SK-N-SH (cell line): ENCODE measurements around the gene TESK1.

Experiments used
- CHD2 ChIP-seq: fragments of 150-350 bp; IDR thresholded peaks from 2 replicates; pipeline ENCODE4 v1.6.1; 2018; ENCODE audit warnings: low read length; ENCODE audit not compliant: partially characterized antibody
- CTCF ChIP-seq: fragments of 200-600 bp; sonication (generic); IDR thresholded peaks from 2 replicates; pipeline ENCODE4 v1.6.1; 2017; ENCODE audit warnings: antibody characterized with exemption, mild to moderate bottlenecking, moderate library complexity
- ELF1 ChIP-seq: IDR thresholded peaks from 2 replicates; pipeline ENCODE4 v1.4.0; 2012
- EP300 ChIP-seq, 2 experiments: IDR thresholded peaks; 2 replicates each; pipeline versions ENCODE4 v1.4.0 to v1.6.1; 2012; ENCODE audit warnings: borderline replicate concordance in 1 of 2, low read depth in 1 of 2, low read length in 1 of 2
- EZH2phosphoT487 ChIP-seq: fragments of 200-600 bp; sonication (generic); IDR thresholded peaks from 2 replicates; pipeline ENCODE4 v1.6.1; 2017; ENCODE audit warnings: low read depth, mixed run types, mild to moderate bottlenecking, antibody characterized with exemption, moderate library complexity, borderline replicate concordance
- GATA2 ChIP-seq: sonication (generic); formaldehyde crosslinking; IDR thresholded peaks from 2 replicates; pipeline ENCODE4 v1.5.0; 2020; ENCODE audit warnings: mild to moderate bottlenecking, missing genetic modification reagents
- JUND ChIP-seq: IDR thresholded peaks from 2 replicates; pipeline ENCODE4 v1.4.0; 2012
- NFIC ChIP-seq: IDR thresholded peaks from 2 replicates; pipeline ENCODE4 v1.4.0; 2012; ENCODE audit warnings: borderline replicate concordance
- POLR2AphosphoS5 ChIP-seq: IDR thresholded peaks from 2 replicates; pipeline ENCODE4 v1.6.1; 2012; ENCODE audit warnings: low read depth, low read length
- RAD21 ChIP-seq: IDR thresholded peaks from 2 replicates; pipeline ENCODE4 v1.6.1; 2012; ENCODE audit warnings: mild to moderate bottlenecking, low read length
- YY1 ChIP-seq: IDR thresholded peaks from 2 replicates; pipeline ENCODE4 v1.4.0; 2012; ENCODE audit warnings: low read depth, mild to moderate bottlenecking

DNA sequence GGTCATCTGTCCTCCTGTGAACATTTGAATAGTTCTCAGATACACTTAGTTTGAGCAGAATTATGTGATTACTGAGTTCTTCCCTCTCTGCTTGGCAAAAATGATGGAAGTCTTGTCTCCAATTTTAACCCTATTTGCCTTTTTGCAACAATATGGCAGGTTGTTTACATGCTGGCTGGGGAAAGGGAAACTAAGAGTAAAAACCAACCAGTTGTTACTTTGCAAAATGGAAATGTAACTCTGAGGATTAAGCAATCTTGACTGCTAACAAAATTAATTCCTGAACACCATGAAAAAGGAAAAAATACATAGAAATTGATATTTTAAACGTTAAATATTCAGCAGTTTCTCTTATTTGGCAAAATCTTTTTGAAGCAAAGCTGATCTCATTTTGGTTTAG lies 34.6 kb downstream of the TESK1 start:
- no peak for TF ChIP-seq NFIC
- no peak for TF ChIP-seq JUND
- TF ChIP-seq CTCF = no peak
- TF ChIP-seq EP300 (IDR thresholded peaks at IDR 0.05; ENCODE audit: borderline replicate concordance in 1 of 2, low read depth in 1 of 2, low read length in 1 of 2) = no peak
- no peak for TF ChIP-seq ELF1
- no peak for TF ChIP-seq POLR2AphosphoS5
- no peak for TF ChIP-seq GATA2
- TF ChIP-seq EZH2phosphoT487 = no peak
- TF ChIP-seq RAD21 = no peak
- TF ChIP-seq CHD2 = no peak
- TF ChIP-seq YY1 = no peak
